WTC11 (cell line): Measurements from ENCODE around the gene RCE1.

Experiments
- SP1 ChIP-seq: sonication (generic); formaldehyde crosslinking; conservative IDR thresholded peaks from 2 replicates; pipeline ENCODE4 v1.8.1; 2022; ENCODE audit warnings: missing genetic modification reagents
- TP53 ChIP-seq: sonication (generic); formaldehyde crosslinking; IDR thresholded peaks from 2 replicates; pipeline ENCODE4 v1.8.1; 2023; ENCODE audit warnings: mild to moderate bottlenecking, missing genetic modification reagents
- ZMAT4 ChIP-seq: fragments of 250-450 bp; sonication (Bioruptor Pico); IDR thresholded peaks from 2 replicates; pipeline ENCODE4 v1.9.0; 2021; ENCODE audit warnings: mild to moderate bottlenecking
- TF ChIP-seq, protein P1 (sequence below): fragments of 200-600 bp; IDR thresholded peaks from 2 replicates; pipeline ENCODE4 v1.8.0; 2022; ENCODE audit warnings: antibody characterized with exemption

DNA sequence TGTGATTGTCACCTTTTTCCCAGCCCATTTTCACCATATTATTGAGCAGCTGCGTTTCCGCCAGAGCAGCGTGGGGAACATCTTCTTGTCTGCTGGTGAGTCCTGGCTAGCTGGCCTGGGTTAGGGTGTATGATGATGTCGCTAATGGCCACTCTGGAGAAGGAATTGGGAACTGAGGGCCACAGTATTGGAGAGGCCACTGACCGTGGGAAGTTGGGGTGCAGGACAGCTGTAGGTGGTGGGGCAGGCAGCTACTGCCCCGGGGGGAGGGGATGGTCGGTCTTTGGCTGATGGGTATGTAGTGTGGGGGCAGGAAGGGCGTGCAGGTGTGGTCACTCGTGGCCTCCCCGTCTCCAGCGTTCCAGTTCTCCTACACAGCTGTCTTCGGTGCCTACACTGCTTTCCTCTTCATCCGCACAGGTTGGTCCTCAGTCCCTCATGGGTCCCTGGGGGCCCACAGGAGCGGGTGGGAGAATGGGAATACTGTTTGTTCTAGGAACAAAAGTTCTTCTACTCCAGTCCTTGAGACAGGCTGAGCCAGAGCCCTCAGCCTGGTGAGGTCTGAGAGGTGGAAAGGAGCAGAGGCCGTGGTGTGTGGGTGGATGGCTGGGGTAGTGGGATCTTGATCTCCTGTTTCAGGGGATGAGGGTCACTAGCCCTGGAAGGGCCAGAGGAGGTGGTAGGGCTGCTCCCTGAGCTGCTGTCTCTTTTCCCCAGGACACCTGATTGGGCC is 2.1 kb downstream of the RCE1 start:
- TF ChIP-seq, protein P1, sequence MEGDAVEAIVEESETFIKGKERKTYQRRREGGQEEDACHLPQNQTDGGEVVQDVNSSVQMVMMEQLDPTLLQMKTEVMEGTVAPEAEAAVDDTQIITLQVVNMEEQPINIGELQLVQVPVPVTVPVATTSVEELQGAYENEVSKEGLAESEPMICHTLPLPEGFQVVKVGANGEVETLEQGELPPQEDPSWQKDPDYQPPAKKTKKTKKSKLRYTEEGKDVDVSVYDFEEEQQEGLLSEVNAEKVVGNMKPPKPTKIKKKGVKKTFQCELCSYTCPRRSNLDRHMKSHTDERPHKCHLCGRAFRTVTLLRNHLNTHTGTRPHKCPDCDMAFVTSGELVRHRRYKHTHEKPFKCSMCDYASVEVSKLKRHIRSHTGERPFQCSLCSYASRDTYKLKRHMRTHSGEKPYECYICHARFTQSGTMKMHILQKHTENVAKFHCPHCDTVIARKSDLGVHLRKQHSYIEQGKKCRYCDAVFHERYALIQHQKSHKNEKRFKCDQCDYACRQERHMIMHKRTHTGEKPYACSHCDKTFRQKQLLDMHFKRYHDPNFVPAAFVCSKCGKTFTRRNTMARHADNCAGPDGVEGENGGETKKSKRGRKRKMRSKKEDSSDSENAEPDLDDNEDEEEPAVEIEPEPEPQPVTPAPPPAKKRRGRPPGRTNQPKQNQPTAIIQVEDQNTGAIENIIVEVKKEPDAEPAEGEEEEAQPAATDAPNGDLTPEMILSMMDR, result no peak
- no peak for TF ChIP-seq SP1 (CRISPR knock-in tag)
- no peak for TF ChIP-seq TP53 (CRISPR knock-in tag)
- no peak for TF ChIP-seq ZMAT4 (CRISPR knock-in tag)
